Caki2 (cell line): ENCODE data around the gene MKNK2. TPM values are rescaled to one million over a fixed set of nuclear protein-coding genes. Genes with fewer than 3 reads are reported as not detected.

ENCODE experiments used
- DNase-seq: peaks from one replicate; pipeline ENCODE4 v3.0.0-alpha.2; 2015; ENCODE audit warnings: low read depth
- in situ Hi-C: cut with HindIII; loops from 2 replicates; pipeline ENCODE4 v1.10.0; 2016; ENCODE audit warnings: low sequenced_read_pairs, low pct_unique_long_range_greater_than_20kb, mixed read lengths
- total RNA-seq: library from RNA; depleted of rRNA; stranded (reverse); fragments of >200 nt; shearing (Covaris generic); gene quantifications from 2 replicates; pipeline ENCODE4 v1.2.3, GENCODE V29; 2014; ENCODE audit warnings: low replicate concordance

The MKNK2 gene
- total RNA-seq, 1 experiment from 2014 or later, result 78.8 TPM

- in situ Hi-C loops, result no loop called here
- DNase-seq, result peak; percentile 94
Observed at GRCh38 chr19:2061495-2062388, 10.7 kb upstream of the MKNK2 start.

GRCh38 chr19:2060884-2061494 is 9.9 kb upstream of the MKNK2 start:
- in situ Hi-C loops, result no loop called here
- peak; percentile 83 for DNase-seq

GRCh38 chr19:2059422-2060201 is 8.6 kb upstream of the MKNK2 start:
- peak; percentile 94 for DNase-seq
- in situ Hi-C loops, result no loop called here

DNA sequence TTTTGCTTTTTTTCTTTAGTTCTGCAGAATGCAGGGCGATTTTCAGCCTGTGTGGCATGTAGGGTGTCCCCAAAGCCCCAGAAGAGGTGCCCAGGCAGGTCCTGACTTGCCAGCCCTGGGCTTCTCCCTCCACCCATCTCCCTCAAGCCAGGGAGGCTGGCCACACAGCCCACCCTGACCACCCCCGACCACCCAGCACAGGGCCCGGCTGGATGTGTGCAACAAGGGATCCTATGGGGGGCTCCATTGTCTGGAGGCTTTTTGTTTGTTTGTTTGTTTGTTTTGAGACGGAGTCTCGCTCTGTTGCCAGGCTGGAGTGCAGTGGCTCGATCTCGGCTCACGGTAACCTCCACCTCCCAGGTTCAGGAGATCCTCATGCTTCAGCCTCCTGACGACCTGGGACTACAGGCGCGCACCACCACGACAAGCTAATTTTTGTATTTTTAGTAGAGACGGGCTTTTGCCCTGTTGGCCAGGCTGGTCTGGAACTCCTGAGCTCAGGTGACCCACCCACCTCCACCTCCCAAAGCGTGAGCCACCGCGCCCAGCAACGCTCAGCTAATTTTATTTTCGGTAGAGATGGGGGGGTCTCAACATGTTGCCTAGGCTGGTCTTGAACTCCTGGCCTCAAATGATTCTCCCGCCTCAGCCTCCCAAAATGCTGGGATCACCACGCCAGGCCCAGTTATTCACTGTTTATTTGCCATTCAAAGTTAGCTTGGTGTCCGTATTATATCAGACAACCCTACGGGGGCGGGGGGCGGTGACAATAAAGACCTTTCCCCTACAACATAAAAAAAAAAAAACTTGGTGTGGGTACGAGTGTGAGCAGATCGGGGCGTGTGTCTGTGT is 7.8 kb upstream of the MKNK2 start:
- in situ Hi-C loops, result no loop called here

DNA sequence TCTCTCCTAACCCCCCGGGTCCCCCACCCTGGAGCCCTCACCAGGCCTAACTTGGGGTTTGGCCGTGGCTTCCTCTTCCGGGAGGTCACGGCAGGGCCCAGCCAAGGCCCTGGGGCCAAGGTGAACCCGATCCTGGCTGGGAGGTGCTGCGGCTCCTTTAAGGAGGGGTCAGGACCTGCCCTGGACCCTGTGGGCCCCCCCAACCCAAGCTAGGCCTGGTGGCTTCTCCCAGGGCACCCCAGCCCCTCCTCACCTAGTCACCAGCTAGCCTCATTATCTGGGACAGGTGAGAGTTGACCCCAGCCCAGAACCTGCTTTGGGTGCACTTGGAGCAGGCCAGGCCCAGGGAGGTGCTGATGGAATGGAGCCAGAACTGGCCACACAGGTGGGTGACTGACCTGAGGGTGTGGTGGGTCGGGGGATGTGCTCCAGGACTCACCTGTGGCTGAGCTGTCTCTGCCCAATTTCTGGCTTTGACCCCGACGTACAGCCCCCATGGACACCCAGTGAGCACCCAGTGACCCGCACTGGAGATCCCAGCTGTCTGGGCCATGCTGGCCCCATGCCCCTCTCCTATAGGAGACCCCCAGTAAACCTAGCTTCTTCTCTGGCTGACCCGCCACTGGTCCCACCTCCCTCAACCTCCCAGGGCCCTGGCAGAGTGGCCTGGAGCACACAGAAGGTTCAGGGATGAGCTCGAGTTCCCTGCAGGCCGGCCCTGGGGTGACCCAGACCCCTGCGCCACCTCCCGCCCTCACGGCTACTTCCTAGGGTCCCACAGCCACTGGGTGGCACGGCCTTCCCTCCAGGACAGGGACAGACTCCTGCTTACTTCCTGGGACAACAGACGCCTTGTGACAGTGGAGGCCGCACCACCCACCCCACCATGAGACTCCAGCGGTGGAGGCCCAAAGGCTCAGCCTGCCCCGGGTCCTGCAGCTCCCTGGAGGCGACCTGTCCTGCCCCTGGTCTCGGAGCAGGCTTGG is 6.7 kb upstream of the MKNK2 start:
- in situ Hi-C loops, result no loop called here

More for the DNA sequence above, 7.8 kb upstream of the MKNK2 start:
- DNase-seq, result no peak

GRCh38 chr19:2056837-2057192 is 5.8 kb upstream of the MKNK2 start:
- no peak for DNase-seq
- in situ Hi-C loops, result no loop called here

More for the DNA sequence above, 6.7 kb upstream of the MKNK2 start:
- no peak for DNase-seq

- peak; percentile 63 for DNase-seq
Observed at GRCh38 chr19:2055931-2056836, 5.1 kb upstream of the MKNK2 start.

GRCh38 chr19:2054763-2055162 is 3.7 kb upstream of the MKNK2 start:
- in situ Hi-C loops, result no loop called here
- DNase-seq, result peak; percentile 27

More at GRCh38 chr19:2055931-2056836, 5.1 kb upstream of the MKNK2 start:
- in situ Hi-C loops, result no loop called here

GRCh38 chr19:2053601-2054389 is 2.8 kb upstream of the MKNK2 start:
- in situ Hi-C loops, result no loop called here
- no peak for DNase-seq

GRCh38 chr19:2051773-2052704 is 995 bp upstream of the MKNK2 start:
- no peak for DNase-seq
- in situ Hi-C loops, result no loop called here

GRCh38 chr19:2050349-2050990 is 574 bp downstream of the MKNK2 start:
- no peak for DNase-seq
- in situ Hi-C loops, result no loop called here

DNA sequence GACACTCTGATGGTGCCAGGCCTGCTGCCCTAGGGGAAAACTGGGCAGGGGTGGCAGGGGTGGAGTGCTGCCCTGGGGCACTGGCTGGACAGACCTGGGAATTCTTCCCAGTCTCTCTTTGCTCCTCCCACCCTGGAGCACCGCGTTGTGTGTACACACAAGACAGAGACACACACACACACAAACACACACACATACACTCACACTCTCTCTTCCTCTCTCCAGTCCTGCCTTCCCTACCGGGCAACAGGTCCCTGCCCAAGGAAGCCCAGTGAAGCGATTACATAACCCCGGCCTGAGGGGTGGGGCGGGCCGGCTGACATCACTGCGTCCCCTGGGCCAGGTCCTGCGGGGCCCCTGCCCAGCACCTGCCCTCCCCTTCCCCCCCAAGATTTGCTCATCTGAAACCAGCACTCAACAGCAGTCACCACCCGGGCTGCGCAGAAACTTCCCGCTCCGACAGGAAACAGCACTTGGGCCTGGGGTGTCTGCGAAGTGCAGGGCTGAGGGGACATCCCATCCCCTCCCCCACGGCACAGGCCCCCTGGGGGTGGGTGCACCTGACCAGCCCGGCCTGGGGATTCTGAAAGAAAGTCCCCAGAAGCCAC is 1.2 kb downstream of the MKNK2 start:
- in situ Hi-C loops, result no loop called here
- peak; percentile 69 for DNase-seq

GRCh38 chr19:2048959-2049740 is 1.9 kb downstream of the MKNK2 start:
- DNase-seq, result no peak
- in situ Hi-C loops, result no loop called here
